GM12878 (cell line): ENCODE results near the gene SLC38A9. TPM values are rescaled to one million over a fixed set of nuclear protein-coding genes. Genes with fewer than 3 reads are reported as not detected.
A peak's percentile ranks its signal among the peaks of the same experiment; 100 is the strongest.

Experiments
- ASH2L ChIP-seq: fragments of 300-600, 200-600 bp; sonication (generic); IDR thresholded peaks from 2 replicates; pipeline ENCODE4 v1.6.1; 2017; ENCODE audit warnings: low read depth, mild to moderate bottlenecking, borderline replicate concordance
- BACH1 ChIP-seq: fragments of 450-650 bp; IDR thresholded peaks from 2 replicates; pipeline ENCODE4 v1.6.1; 2017; ENCODE audit warnings: mild to moderate bottlenecking, borderline replicate concordance
- BCL11A ChIP-seq: IDR thresholded peaks from 2 replicates; pipeline ENCODE4 v1.6.1; 2011; ENCODE audit warnings: low read depth, low read length
- HDAC6 ChIP-seq: fragments of 200-600 bp; sonication (generic); IDR thresholded peaks from one replicate; pipeline ENCODE4 v1.8.0; 2017; ENCODE audit warnings: antibody characterized with exemption; ENCODE audit not compliant: unreplicated experiment
- HDGF ChIP-seq: fragments of 450-650 bp; IDR thresholded peaks from 2 replicates; pipeline ENCODE4 v1.6.1; 2016; ENCODE audit warnings: antibody characterized with exemption
- LARP7 ChIP-seq: fragments of 450-650 bp; IDR thresholded peaks from 2 replicates; pipeline ENCODE4 v1.6.1; 2017; ENCODE audit warnings: mild to moderate bottlenecking
- NR2C2 ChIP-seq: IDR thresholded peaks from 2 replicates; pipeline ENCODE4 v1.6.1; 2011; ENCODE audit warnings: borderline replicate concordance, low read depth; ENCODE audit not compliant: control insufficient read depth, insufficient read length
- RAD51 ChIP-seq: fragments of 450-650 bp; IDR thresholded peaks from 2 replicates; pipeline ENCODE4 v1.6.1; 2016; ENCODE audit warnings: moderate library complexity, mild to moderate bottlenecking, inconsistent platforms
- SP1 ChIP-seq: IDR thresholded peaks from one replicate; pipeline ENCODE4 v1.6.1; 2011; ENCODE audit warnings: low read depth, low read length
- SREBF1 ChIP-seq: IDR thresholded peaks from 2 replicates; pipeline ENCODE4 v1.6.1; 2012; ENCODE audit warnings: mild to moderate bottlenecking, low read length
- ZSCAN29 ChIP-seq: fragments of 450-650 bp; IDR thresholded peaks from 2 replicates; pipeline ENCODE4 v1.6.1; 2017; ENCODE audit warnings: mild to moderate bottlenecking, moderate library complexity
- polyA plus RNA-seq, 11 experiments: library from polyadenylated mRNA; depleted of rRNA in 4 of 11; unstranded in 6 of 11; stranded (reverse) in 5 of 11; fragments of >200 nt; fragmentation: Nextera tagmentation in 4 of 11; fragmentation: Illumina TruSeq in 1 of 11; extraction: Ambion mirVana in 4 of 11; extraction: Trizol in 1 of 11; gene quantifications; 1 replicate in 1 of 11; 2 replicates in 10 of 11; pipeline versions ENCODE4 v1.2.1 to v1.2.3, GENCODE V29; 2011 to 2016; ENCODE audit warnings: inconsistent platforms in 2 of 11, missing spikeins in 2 of 11, low read depth in 1 of 11
- total RNA-seq, 4 experiments: library from RNA; depleted of rRNA in 3 of 4; stranded (reverse); fragments of >200 nt in 3 of 4; fragmentation: Illumina TruSeq in 1 of 4; extraction: Trizol in 1 of 4; gene quantifications; 2 replicates each; pipeline versions ENCODE4 v1.2.1 to v1.2.3, GENCODE V29; 2013 to 2021
- TF ChIP-seq, protein P1 (sequence below): fragments of 450-650 bp; IDR thresholded peaks from 2 replicates; pipeline ENCODE4 v1.6.1; 2017; ENCODE audit warnings: mild to moderate bottlenecking
- TF ChIP-seq, protein P2 (sequence below): IDR thresholded peaks from 2 replicates; pipeline ENCODE4 v1.6.1; 2012; ENCODE audit warnings: improper control_type of control experiment, low read depth, low read length; ENCODE audit not compliant: insufficient replicate concordance
- TF ChIP-seq, protein P3 (sequence below): fragments of 450-650 bp; IDR thresholded peaks from 2 replicates; pipeline ENCODE4 v1.6.1; 2017; ENCODE audit warnings: low read depth, mild to moderate bottlenecking, moderate library complexity

SLC38A9 gene
- total and polyA plus RNA-seq, 10 of the 15 experiments (the other 5 are each of a cell fraction or from before 2014, with no cell fraction given): 8.5 to 35.1 (median 23.0) TPM

DNA sequence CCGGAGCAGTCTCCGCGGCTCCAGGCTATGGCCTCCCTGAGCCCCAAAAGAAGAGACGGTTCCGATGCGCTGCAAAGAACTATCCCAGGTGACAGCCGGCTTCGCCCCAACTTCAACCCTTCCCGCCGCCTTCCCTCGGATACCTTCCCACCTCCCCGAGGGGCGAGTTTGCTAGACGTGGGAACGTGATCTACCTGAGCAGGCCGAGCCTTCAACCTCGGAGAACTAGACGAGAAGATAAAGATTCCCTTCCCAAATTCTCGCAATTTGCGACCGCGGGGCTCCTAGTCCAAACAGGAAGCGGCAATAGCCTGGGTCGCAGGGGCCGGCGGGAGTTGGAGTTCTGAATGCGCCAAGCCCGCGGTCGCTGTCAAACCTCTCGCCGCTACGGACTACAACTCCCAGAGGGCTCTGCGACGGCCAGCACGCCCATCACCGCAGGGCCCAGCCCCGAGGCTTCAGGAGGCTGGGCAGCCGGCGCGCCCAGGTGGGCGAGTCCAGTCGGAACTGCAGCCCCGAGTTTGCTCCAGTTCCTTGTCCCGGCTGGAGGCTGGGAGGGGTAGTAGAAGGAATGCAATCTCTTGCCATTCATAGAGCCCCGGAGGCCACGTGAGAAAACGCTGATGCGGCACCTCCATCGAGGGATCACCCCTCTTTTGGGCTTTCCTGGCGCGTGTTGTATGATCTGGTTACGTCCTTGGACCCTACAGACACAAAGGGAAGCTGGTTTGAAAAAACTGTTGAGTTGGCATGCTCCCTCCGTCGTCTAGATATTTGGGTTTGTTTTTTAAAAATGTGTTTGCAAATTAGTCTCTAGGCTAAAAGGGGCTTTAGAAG lies at the start of gene SLC38A9 (continued):
- TF ChIP-seq, protein P1, sequence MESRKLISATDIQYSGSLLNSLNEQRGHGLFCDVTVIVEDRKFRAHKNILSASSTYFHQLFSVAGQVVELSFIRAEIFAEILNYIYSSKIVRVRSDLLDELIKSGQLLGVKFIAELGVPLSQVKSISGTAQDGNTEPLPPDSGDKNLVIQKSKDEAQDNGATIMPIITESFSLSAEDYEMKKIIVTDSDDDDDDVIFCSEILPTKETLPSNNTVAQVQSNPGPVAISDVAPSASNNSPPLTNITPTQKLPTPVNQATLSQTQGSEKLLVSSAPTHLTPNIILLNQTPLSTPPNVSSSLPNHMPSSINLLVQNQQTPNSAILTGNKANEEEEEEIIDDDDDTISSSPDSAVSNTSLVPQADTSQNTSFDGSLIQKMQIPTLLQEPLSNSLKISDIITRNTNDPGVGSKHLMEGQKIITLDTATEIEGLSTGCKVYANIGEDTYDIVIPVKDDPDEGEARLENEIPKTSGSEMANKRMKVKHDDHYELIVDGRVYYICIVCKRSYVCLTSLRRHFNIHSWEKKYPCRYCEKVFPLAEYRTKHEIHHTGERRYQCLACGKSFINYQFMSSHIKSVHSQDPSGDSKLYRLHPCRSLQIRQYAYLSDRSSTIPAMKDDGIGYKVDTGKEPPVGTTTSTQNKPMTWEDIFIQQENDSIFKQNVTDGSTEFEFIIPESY: no peak
- 0 out of 2 replicates have a peak, but pooled peaks have one; percentile 73 for TF ChIP-seq ASH2L
- TF ChIP-seq RAD51: peak; percentile 26; the same call in 1 of the 2 replicates
- peak; percentile 60 for TF ChIP-seq SREBF1
- TF ChIP-seq HDAC6: no peak
- TF ChIP-seq, protein P2, sequence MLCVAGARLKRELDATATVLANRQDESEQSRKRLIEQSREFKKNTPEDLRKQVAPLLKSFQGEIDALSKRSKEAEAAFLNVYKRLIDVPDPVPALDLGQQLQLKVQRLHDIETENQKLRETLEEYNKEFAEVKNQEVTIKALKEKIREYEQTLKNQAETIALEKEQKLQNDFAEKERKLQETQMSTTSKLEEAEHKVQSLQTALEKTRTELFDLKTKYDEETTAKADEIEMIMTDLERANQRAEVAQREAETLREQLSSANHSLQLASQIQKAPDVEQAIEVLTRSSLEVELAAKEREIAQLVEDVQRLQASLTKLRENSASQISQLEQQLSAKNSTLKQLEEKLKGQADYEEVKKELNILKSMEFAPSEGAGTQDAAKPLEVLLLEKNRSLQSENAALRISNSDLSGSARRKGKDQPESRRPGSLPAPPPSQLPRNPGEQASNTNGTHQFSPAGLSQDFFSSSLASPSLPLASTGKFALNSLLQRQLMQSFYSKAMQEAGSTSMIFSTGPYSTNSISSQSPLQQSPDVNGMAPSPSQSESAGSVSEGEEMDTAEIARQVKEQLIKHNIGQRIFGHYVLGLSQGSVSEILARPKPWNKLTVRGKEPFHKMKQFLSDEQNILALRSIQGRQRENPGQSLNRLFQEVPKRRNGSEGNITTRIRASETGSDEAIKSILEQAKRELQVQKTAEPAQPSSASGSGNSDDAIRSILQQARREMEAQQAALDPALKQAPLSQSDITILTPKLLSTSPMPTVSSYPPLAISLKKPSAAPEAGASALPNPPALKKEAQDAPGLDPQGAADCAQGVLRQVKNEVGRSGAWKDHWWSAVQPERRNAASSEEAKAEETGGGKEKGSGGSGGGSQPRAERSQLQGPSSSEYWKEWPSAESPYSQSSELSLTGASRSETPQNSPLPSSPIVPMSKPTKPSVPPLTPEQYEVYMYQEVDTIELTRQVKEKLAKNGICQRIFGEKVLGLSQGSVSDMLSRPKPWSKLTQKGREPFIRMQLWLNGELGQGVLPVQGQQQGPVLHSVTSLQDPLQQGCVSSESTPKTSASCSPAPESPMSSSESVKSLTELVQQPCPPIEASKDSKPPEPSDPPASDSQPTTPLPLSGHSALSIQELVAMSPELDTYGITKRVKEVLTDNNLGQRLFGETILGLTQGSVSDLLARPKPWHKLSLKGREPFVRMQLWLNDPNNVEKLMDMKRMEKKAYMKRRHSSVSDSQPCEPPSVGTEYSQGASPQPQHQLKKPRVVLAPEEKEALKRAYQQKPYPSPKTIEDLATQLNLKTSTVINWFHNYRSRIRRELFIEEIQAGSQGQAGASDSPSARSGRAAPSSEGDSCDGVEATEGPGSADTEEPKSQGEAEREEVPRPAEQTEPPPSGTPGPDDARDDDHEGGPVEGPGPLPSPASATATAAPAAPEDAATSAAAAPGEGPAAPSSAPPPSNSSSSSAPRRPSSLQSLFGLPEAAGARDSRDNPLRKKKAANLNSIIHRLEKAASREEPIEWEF: no peak
- TF ChIP-seq LARP7: peak; percentile 56
- TF ChIP-seq BCL11A: no peak
- TF ChIP-seq NR2C2: no peak
- TF ChIP-seq HDGF: no peak; the same call in 1 of the 2 replicates
- no peak for TF ChIP-seq BACH1
- no peak for TF ChIP-seq SP1
- no peak for TF ChIP-seq ZSCAN29
- TF ChIP-seq, protein P3, sequence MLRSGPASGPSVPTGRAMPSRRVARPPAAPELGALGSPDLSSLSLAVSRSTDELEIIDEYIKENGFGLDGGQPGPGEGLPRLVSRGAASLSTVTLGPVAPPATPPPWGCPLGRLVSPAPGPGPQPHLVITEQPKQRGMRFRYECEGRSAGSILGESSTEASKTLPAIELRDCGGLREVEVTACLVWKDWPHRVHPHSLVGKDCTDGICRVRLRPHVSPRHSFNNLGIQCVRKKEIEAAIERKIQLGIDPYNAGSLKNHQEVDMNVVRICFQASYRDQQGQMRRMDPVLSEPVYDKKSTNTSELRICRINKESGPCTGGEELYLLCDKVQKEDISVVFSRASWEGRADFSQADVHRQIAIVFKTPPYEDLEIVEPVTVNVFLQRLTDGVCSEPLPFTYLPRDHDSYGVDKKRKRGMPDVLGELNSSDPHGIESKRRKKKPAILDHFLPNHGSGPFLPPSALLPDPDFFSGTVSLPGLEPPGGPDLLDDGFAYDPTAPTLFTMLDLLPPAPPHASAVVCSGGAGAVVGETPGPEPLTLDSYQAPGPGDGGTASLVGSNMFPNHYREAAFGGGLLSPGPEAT: 0 out of 2 replicates have a peak, but pooled peaks have one; percentile 45
- TF ChIP-seq, all 136 proteins: peak for 42
